ENCODE measurements around the gene OR52E2. TPM values are rescaled to one million over a fixed set of nuclear protein-coding genes. Genes with fewer than 3 reads are reported as not detected.
"Not testable (repeated sequence)": the region's sequence is repeated elsewhere in the genome, so short reads cannot be mapped to it uniquely, and the experiment has no call there.

The OR52E2 gene
- total and polyA plus RNA-seq, 12 donors: not detected

GRCh38 chr11:5081405-5081804, 22.0 kb upstream of the OR52E2 start:
- Histone ChIP-seq H3K27ac (no peak overlapping the region), H3K27me3 (no peaks in the 10 kb centered on the region), H3K4me1 (replicated peaks in 1 of 2) (no peaks in the 10 kb centered on the region), H3K36me3 (replicated peaks in 1 of 2) (no peaks in the 10 kb centered on the region), H3K4me3 (no peak overlapping the region), H3K9me3 (replicated peaks in 1 of 3) (no peaks in the 10 kb centered on the region)
- no peak for DNase-seq
- intact Hi-C loops (cut with DNase I): no loop called here
- WGBS, 4 donors: 64 to 77% (median 68%) methylated on average over 2 of the region's 2 CpGs
- TF ChIP-seq POLR2A (IDR thresholded peaks at IDR 0.05): no peak
- no peak for TF ChIP-seq CTCF (IDR thresholded peaks at IDR 0.05)

DNA sequence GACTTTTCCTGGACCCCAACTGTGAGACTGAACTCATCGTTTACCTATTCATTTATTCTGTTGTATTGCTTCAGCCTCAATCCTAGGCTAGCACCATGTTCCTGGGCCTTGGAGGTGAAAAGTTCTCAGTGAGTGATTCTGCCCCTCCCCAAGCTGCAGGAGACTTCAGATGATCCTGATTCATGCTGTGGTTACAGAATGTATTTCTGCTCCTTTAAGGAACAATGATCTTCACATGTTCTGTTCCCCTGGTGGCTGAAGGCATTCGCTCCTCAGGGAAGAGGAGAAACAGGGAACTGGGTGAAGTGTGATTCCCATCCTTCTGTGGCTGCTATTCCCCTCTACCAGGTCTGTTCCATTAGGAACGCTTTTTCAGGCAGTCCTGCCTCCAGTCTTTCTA, 12.4 kb upstream of the OR52E2 start:
- Histone ChIP-seq H3K9me3 (replicated peaks in 1 of 3) (no peaks in the 10 kb centered on the region), H3K27ac (no peak overlapping the region), H3K4me1 (replicated peaks in 1 of 2) (no peaks in the 10 kb centered on the region), H3K4me3 (no peak overlapping the region), H3K27me3 (no peaks in the 10 kb centered on the region), H3K36me3 (replicated peaks in 1 of 2) (no peaks in the 10 kb centered on the region)
- WGBS, 4 donors: 46 to 67% (median 52%) methylated on average over 3 of the region's 3 CpGs
- no peak for TF ChIP-seq POLR2A (IDR thresholded peaks at IDR 0.05)
- no peak for TF ChIP-seq CTCF (IDR thresholded peaks at IDR 0.05)
- intact Hi-C loops (cut with DNase I): no loop called here
- no peak for DNase-seq

- 52 to 60% (median 55%) methylated on average over 3 of the region's 3 CpGs for WGBS, 4 donors
- TF ChIP-seq POLR2A (IDR thresholded peaks at IDR 0.05) (no peak), CTCF (IDR thresholded peaks at IDR 0.05) (no peak)
- intact Hi-C loops (cut with DNase I): no loop called here
Observed at GRCh38 chr11:5069272-5069671, 9.8 kb upstream of the OR52E2 start, which contains the start of gene OR52E1. Gene OR52E1, plus strand, starts transcription at chr11:5069572.

DNA sequence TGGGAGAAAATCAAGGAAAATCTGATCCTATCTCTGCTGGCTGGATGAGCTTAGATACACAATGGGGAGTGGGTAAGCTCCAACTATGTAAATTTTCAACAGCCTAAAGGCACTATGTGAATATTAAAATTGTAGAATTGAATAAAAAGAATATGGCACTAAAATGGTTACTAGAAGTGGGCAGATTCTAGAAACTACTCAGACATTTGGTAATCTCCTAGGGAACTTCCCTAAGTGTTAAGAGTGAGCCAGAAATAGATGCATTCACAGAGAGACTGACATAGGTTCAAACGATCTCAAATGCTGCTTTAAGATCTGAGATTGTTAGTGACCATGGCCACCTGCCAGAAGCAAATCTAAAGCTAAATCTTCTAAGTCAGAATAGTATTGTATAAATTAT, 5.6 kb upstream of the OR52E2 start:
- H3K4me3 ChIP-seq: no peak overlapping the region
- TF ChIP-seq CTCF (IDR thresholded peaks at IDR 0.05): no peak
- no peak for TF ChIP-seq POLR2A (IDR thresholded peaks at IDR 0.05)
- WGBS, 4 donors: 8 to 39% (median 18%) methylated on average over 1 of the region's 1 CpG
- no peaks in the 10 kb centered on the region for H3K27me3 ChIP-seq
- intact Hi-C loops (cut with DNase I): no loop called here
- no peak overlapping the region for H3K27ac ChIP-seq
- no peaks in the 10 kb centered on the region for H3K9me3 ChIP-seq (replicated peaks in 1 of 3)
- H3K36me3 ChIP-seq (replicated peaks in 1 of 2): no peaks in the 10 kb centered on the region
- no peak for DNase-seq
- H3K4me1 ChIP-seq (replicated peaks in 1 of 2): no peaks in the 10 kb centered on the region

More at GRCh38 chr11:5069272-5069671, 9.8 kb upstream of the OR52E2 start, which contains the start of gene OR52E1:
- Histone ChIP-seq H3K9me3 (replicated peaks in 1 of 3) (no peaks in the 10 kb centered on the region), H3K27me3 (no peaks in the 10 kb centered on the region), H3K4me3 (no peak within 1 kb of the TSS), H3K27ac (no peak within 1 kb of the TSS), H3K4me1 (replicated peaks in 1 of 2) (no peaks in the 10 kb centered on the region), H3K36me3 (replicated peaks in 1 of 2) (no peaks in the 10 kb centered on the region)
- DNase-seq: no peak

DNA sequence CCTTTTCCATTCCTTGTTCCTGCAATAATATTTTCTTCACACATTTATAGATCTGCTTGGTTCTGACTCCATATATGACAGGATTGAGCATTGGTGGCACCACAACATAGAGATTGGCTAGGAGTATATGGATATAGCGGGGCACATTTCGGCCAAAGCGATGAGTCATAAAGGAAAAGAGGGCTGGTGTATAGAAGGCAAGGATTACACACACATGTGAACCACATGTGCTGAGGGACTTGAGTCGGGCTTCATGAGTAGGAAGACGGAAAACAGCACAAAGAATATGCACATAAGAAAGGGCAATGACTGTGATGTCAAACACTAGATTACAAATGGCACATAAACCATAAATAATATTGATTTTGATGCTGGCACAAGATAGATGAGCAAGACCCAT, 748 bp downstream of the OR52E2 start:
- 61 to 77% (median 71%) methylated on average over 5 of the region's 5 CpGs for WGBS, 4 donors
- H3K4me3 ChIP-seq; intact Hi-C loops (cut with DNase I); H3K36me3 ChIP-seq (replicated peaks in 1 of 2); H3K9me3 ChIP-seq (replicated peaks in 1 of 3); H3K27me3 ChIP-seq; H3K4me1 ChIP-seq (replicated peaks in 1 of 2); DNase-seq; H3K27ac ChIP-seq: not testable (repeated sequence)
